GM20431 (cell line): ENCODE results near the gene CCDC18.

Experiments used
- in situ Hi-C: fragments of 300-500 bp; cut with MseI, MboI; formaldehyde crosslinking; loops from one replicate; pipeline ENCODE4 v1.15.0; 2020; ENCODE audit warnings: low sequenced_read_pairs; ENCODE audit not compliant: unreplicated experiment

Gene CCDC18

GRCh38 chr1:93301131-93301530 is 120.6 kb downstream of the CCDC18 start:
- in situ Hi-C loops: loop anchor here (25.0 kb wide), 1 partner anchor 536 kb away; no protein-coding TSS in a partner anchor

DNA sequence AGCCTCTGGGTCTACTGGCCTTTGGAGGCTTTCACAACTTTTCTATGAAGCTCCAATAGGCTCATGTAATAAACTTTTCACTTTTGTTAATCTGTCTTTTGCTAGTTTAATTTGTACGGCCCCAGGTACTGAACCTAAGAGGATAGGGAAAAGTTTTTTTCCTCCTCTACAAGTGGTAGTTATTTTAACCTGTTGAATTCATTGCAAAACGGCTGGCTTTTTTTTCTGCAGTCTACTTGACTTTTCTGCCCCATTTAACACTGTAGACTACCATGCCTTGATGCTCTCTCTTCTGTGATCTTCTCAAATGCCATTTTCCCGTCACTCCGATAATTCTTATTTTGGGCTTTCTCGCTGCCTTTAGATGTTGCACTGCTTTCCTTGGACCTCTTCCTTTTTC is 121.6 kb downstream of the CCDC18 start:
- in situ Hi-C loops: loop anchor here (25.0 kb wide), 1 partner anchor 535 kb away; no protein-coding TSS in a partner anchor

GRCh38 chr1:93304716-93305138 is 124.2 kb downstream of the CCDC18 start:
- in situ Hi-C loops: loop anchor here (25.0 kb wide), 1 partner anchor 533 kb away; no protein-coding TSS in a partner anchor

DNA sequence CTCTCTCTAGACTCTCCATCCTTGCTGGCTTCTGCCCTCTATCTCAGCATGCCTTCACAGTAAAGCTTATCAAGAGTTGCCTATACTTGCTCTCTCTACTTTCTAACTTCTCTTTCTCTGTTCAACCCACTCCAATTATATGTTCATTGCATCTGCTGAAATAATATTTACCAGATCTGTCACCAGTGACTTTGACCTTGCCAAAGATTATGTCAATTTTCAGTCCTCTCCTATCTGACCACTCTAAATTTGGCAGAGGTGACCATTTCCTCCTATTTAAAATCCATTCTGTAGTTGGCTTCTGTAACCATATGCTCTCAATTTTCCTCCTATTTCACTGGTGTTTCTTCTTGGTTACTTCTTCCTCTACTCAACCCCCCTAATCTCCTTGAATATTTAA is 126.4 kb downstream of the CCDC18 start:
- in situ Hi-C loops: loop anchor here (25.0 kb wide), 1 partner anchor 530 kb away; no protein-coding TSS in a partner anchor

DNA sequence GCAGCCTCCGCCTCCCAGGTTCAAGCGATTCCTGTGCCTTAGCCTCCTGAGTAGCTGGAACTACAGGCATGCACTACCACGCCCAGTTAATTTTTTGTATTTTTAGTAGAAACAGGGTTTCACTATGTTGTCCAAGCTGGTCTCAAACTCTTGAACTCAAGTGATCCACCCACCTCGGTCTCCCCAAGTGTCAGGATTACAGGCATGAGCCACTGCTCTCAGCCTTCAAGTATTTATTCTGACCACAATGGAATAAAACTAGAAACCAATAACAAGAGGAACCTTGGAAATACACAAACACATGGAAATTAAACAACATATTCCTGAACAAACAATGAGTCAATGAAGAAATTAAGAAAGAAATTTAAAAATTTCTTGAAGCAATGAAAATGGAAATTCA is 132.5 kb downstream of the CCDC18 start:
- in situ Hi-C loops: loop anchor here (25.0 kb wide), 1 partner anchor 524 kb away; no protein-coding TSS in a partner anchor

- in situ Hi-C loops: loop anchor here (25.0 kb wide), 1 partner anchor 520 kb away; no protein-coding TSS in a partner anchor
These were observed 136.7 kb downstream of the CCDC18 start for GRCh38 chr1:93317207-93317606.

- in situ Hi-C loops: loop anchor here (25.0 kb wide), 1 partner anchor 519 kb away; no protein-coding TSS in a partner anchor
These were observed 137.4 kb downstream of the CCDC18 start for GRCh38 chr1:93317943-93318342.

DNA sequence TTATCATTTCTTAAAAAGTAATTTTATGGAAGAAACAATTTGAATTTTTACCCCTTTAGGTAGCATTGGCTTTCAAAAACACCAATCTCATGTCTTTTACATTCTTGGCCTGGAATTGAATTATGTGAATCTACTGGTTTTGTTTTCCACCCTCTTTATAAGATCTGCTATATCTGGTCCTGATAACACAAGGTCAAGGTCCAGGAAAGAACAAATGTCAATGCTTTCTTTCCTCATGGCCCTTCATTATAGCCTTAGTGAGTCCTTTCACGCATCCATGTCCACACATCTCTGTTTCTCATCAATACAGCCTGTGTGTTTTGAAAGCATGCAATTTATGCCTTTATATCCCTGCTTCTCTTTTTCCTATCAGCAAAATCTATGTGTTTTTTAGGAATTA is 141.2 kb downstream of the CCDC18 start:
- in situ Hi-C loops: loop anchor here (25.0 kb wide), 1 partner anchor 516 kb away; no protein-coding TSS in a partner anchor

DNA sequence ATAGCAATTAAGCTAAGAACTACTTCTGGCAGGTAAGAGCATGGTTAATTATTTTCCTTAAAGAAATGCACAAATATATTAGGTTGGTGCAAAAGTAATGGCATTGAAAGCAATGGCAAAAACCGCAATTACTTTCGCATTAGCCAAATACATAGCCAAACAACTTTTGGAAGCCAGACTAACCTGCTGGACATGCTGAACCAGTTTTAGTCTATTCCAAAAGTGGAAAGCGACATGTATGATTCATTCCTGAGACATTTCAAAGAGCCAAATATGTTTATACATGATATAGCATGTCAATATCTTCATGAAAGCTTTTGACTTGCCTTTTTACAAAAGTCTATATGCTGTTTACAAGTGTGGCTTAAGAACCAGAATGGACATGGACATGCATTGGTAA is 141.8 kb downstream of the CCDC18 start:
- in situ Hi-C loops: loop anchor here (25.0 kb wide), 1 partner anchor 515 kb away; no protein-coding TSS in a partner anchor

GRCh38 chr1:93323185-93323820 is 142.8 kb downstream of the CCDC18 start:
- in situ Hi-C loops: loop anchor here (25.0 kb wide), 1 partner anchor 514 kb away; no protein-coding TSS in a partner anchor

GRCh38 chr1:93324486-93325464 is 144.3 kb downstream of the CCDC18 start:
- in situ Hi-C loops: loop anchor here (25.0 kb wide), 1 partner anchor 513 kb away; no protein-coding TSS in a partner anchor
